ENCODE results near the gene ESR2. TPM values are rescaled to one million over a fixed set of nuclear protein-coding genes. Genes with fewer than 3 reads are reported as not detected.

Gene ESR2
- total and polyA plus RNA-seq, 9 donors: 5.1 to 26.2 (median 13.5) TPM

- no peaks in the 10 kb centered on the region for H3K9me3 ChIP-seq
- TF ChIP-seq POLR2A (IDR thresholded peaks at IDR 0.05) (no peak), EP300 (IDR thresholded peaks at IDR 0.05) (no peak)
- no peaks in the 10 kb centered on the region for H3K27me3 ChIP-seq
- no peak for DNase-seq
- peaks cover 2% of the 10 kb centered on the region for H3K4me1 ChIP-seq (ENCODE audit: insufficient read depth)
- H3K27ac ChIP-seq: no peak overlapping the region
- H3K4me3 ChIP-seq: no peak overlapping the region
- H3K36me3 ChIP-seq: no peaks in the 10 kb centered on the region
- intact Hi-C loops (cut with DNase I): loop anchor here (5.0 to 10.0 kb wide), 5 partner anchors 72 to 494 kb away; no protein-coding TSS in a partner anchor
These were observed 2.4 kb upstream of the ESR2 start for GRCh38 chr14:64296561-64296960.

GRCh38 chr14:64294672-64295413 lies 672 bp upstream of the ESR2 start:
- TF ChIP-seq EP300 (IDR thresholded peaks at IDR 0.05): no peak
- peak; percentile 77 to 88 (median 80) for TF ChIP-seq CTCF (IDR thresholded peaks at IDR 0.05)
- peak; percentile 83 to 92 (median 87) for DNase-seq
- peak overlapping the region; percentile 43 for H3K4me3 ChIP-seq
- no peaks in the 10 kb centered on the region for H3K27me3 ChIP-seq
- no peaks in the 10 kb centered on the region for H3K9me3 ChIP-seq
- peak overlapping the region in 1 of 2 donors; percentile 42 for H3K27ac ChIP-seq
- H3K4me1 ChIP-seq (ENCODE audit: insufficient read depth): peaks cover 6% of the 10 kb centered on the region
- intact Hi-C loops (cut with DNase I): loop anchor here (5.0 to 10.0 kb wide), 6 partner anchors 70 to 493 kb away; no protein-coding TSS in a partner anchor
- H3K36me3 ChIP-seq: no peaks in the 10 kb centered on the region
- WGBS, 3 donors: 23 to 27% (median 25%) methylated on average over 20 of the region's 20 CpGs

- no peak overlapping the region for H3K27ac ChIP-seq
- no peak overlapping the region for H3K4me3 ChIP-seq
- 39 to 54% (median 45%) methylated on average over 3 of the region's 3 CpGs for WGBS, 3 donors
- TF ChIP-seq EP300 (IDR thresholded peaks at IDR 0.05): no peak
- TF ChIP-seq CTCF (IDR thresholded peaks at IDR 0.05): no peak
- TF ChIP-seq POLR2A (IDR thresholded peaks at IDR 0.05): no peak
- intact Hi-C loops (cut with DNase I): loop anchor here (5.0 to 10.0 kb wide), 5 partner anchors 67 to 487 kb away; no protein-coding TSS in a partner anchor
- no peaks in the 10 kb centered on the region for H3K27me3 ChIP-seq
- peaks cover 6% of the 10 kb centered on the region for H3K4me1 ChIP-seq (ENCODE audit: insufficient read depth)
- no peaks in the 10 kb centered on the region for H3K36me3 ChIP-seq
- H3K9me3 ChIP-seq: no peaks in the 10 kb centered on the region
- DNase-seq: no peak
These were observed 2.0 kb downstream of the ESR2 start for GRCh38 chr14:64292197-64292596.

- TF ChIP-seq POLR2A (IDR thresholded peaks at IDR 0.05) (no peak), EP300 (IDR thresholded peaks at IDR 0.05) (no peak)
- Histone ChIP-seq H3K27ac (no peak overlapping the region), H3K9me3 (no peaks in the 10 kb centered on the region), H3K36me3 (no peaks in the 10 kb centered on the region), H3K4me3 (no peak overlapping the region), H3K27me3 (no peaks in the 10 kb centered on the region), H3K4me1 (ENCODE audit: insufficient read depth) (peaks cover 6% of the 10 kb centered on the region)
- WGBS, 3 donors: 86 to 100% (median 89%) methylated on average over 1 of the region's 1 CpG
- intact Hi-C loops (cut with DNase I): no loop called here
- peak in 2 of 5 donors; percentile 23 to 46 for DNase-seq
These were observed 4.6 kb downstream of the ESR2 start for GRCh38 chr14:64289571-64289970.

GRCh38 chr14:64281805-64282204 lies 12.4 kb downstream of the ESR2 start:
- TF ChIP-seq POLR2A (IDR thresholded peaks at IDR 0.05): no peak
- no peak for TF ChIP-seq EP300 (IDR thresholded peaks at IDR 0.05)
- no peak for TF ChIP-seq CTCF (IDR thresholded peaks at IDR 0.05)
- H3K36me3 ChIP-seq: no peaks in the 10 kb centered on the region
- H3K4me3 ChIP-seq: no peak overlapping the region
- no peaks in the 10 kb centered on the region for H3K27me3 ChIP-seq
- 38 to 52% (median 38%) methylated on average over 2 of the region's 2 CpGs for WGBS, 3 donors
- intact Hi-C loops (cut with DNase I): no loop called here
- no peak for DNase-seq
- no peaks in the 10 kb centered on the region for H3K4me1 ChIP-seq (ENCODE audit: insufficient read depth)
- no peaks in the 10 kb centered on the region for H3K9me3 ChIP-seq
- no peak overlapping the region for H3K27ac ChIP-seq
